Brain microvascular endothelial cell (primary cell): ENCODE data around the gene MTMR12.
"Not testable (repeated sequence)": the region's sequence is repeated elsewhere in the genome, so short reads cannot be mapped to it uniquely, and the experiment has no call there.

Source experiments
- DNase-seq: peaks from one replicate; pipeline ENCODE4 v3.0.0-alpha.2; 2020
- H3K27ac ChIP-seq: fragments of 250-450 bp; sonication (Bioruptor Pico); 2 replicates; pipeline ENCODE4 v1.5.1; 2020; ENCODE audit warnings: mild to moderate bottlenecking, moderate library complexity
- H3K27me3 ChIP-seq: fragments of 250-450 bp; sonication (Bioruptor Pico); replicated peaks from 2 replicates; pipeline ENCODE4 v1.5.1; 2020; ENCODE audit warnings: mild to moderate bottlenecking
- H3K36me3 ChIP-seq: fragments of 250-450 bp; sonication (Bioruptor Pico); replicated peaks from 2 replicates; pipeline ENCODE4 v1.5.1; 2020; ENCODE audit warnings: mild to moderate bottlenecking
- H3K4me3 ChIP-seq: 2 replicates; pipeline ENCODE4 v1.5.1; 2011; ENCODE audit warnings: low read depth, mild to moderate bottlenecking, control low read depth, low read length, moderate library complexity
- in situ Hi-C: cut with HindIII; loops from 2 replicates; pipeline ENCODE4 v1.10.0; 2017; ENCODE audit warnings: low sequenced_read_pairs, low pct_ligation_motif_present
- TF ChIP-seq, protein P1 (sequence below): IDR thresholded peaks from 2 replicates; pipeline ENCODE4 v1.5.1; 2011; ENCODE audit warnings: low read depth, mild to moderate bottlenecking, moderate library complexity, low read length, control low read depth, inconsistent platforms; ENCODE audit errors: missing control alignments

Gene MTMR12

DNA sequence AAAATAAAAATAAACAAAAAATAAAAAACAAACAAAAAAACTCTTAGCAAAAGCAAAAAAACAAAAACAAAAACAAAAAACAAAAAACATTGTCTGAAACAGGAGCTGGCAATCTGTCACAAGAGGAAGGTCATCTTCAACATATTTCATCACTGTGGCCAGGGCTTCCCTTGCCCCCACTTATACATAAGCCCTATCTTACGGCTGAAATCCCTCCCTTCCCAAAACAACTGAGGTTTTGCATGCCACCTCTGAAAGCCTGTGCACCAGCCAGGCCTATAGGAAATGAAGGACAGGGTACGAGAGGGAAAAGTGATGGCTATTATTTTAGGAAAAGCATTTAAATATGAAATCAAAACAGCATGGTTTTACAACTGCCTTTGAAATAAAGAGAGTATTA is 10.8 kb downstream of the MTMR12 start:
- H3K4me3 ChIP-seq, result no peak overlapping the region
- no peak overlapping the region for H3K27ac ChIP-seq
- in situ Hi-C loops, result no loop called here
- DNase-seq, result no peak
- no peaks in the 10 kb centered on the region for H3K36me3 ChIP-seq
- TF ChIP-seq, protein P1, sequence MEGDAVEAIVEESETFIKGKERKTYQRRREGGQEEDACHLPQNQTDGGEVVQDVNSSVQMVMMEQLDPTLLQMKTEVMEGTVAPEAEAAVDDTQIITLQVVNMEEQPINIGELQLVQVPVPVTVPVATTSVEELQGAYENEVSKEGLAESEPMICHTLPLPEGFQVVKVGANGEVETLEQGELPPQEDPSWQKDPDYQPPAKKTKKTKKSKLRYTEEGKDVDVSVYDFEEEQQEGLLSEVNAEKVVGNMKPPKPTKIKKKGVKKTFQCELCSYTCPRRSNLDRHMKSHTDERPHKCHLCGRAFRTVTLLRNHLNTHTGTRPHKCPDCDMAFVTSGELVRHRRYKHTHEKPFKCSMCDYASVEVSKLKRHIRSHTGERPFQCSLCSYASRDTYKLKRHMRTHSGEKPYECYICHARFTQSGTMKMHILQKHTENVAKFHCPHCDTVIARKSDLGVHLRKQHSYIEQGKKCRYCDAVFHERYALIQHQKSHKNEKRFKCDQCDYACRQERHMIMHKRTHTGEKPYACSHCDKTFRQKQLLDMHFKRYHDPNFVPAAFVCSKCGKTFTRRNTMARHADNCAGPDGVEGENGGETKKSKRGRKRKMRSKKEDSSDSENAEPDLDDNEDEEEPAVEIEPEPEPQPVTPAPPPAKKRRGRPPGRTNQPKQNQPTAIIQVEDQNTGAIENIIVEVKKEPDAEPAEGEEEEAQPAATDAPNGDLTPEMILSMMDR, result no peak
- H3K27me3 ChIP-seq, result no peaks in the 10 kb centered on the region

DNA sequence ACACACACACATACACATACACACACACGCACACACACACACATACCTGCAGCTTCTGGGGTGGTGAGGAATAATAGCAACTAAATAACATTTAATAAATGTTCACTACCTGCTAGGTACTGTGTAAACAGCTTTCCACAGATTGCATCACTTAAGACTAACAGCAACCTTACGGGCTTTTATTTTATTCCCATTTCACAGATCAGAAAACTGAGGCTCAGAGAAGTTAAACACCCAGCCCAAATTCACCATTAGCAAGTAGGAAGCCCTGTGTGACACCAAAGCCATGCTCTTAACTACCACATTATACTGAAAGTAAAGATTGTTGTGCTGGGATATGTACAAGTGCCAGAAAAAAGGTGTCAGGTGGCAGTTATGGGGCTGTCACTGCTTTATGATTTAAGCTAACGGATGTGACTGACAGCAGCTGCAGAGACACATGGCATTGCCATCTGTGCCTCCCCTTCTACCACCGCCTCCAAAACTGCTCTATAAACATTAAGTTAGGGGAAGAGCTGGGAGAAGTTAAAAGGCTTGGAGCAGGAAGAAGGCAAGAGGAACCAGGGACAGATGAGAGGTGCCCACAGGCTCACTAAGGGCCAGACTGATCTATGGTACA is 13.6 kb downstream of the MTMR12 start:
- Histone ChIP-seq H3K27me3 (no peaks in the 10 kb centered on the region), H3K4me3 (no peak overlapping the region), H3K36me3 (no peaks in the 10 kb centered on the region), H3K27ac (no peak overlapping the region)
- no peak for DNase-seq
- in situ Hi-C loops, result no loop called here
- TF ChIP-seq, protein P1, result no peak

DNA sequence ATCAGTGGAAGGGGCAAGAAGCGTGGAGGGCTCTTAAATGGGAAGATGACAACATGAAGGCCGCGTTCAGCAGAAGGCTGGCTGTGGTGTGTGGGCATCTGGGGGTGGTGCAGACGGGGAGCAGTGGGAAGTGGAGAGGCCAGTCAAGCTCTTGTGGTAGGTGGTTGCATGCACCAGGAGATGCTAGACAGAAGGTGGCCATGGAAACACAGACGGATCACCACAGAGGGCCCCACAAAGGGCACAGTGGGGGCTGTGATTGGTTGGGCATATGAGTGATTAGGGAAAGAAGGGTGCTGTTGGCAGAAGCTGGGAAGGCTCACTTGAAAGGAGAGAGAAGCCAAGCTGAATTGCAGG is 14.7 kb downstream of the MTMR12 start:
- H3K36me3 ChIP-seq, result no peaks in the 10 kb centered on the region
- TF ChIP-seq, protein P1, result no peak
- no peak overlapping the region for H3K27ac ChIP-seq
- H3K4me3 ChIP-seq, result no peak overlapping the region
- no peak for DNase-seq
- no peaks in the 10 kb centered on the region for H3K27me3 ChIP-seq
- in situ Hi-C loops, result no loop called here

DNA sequence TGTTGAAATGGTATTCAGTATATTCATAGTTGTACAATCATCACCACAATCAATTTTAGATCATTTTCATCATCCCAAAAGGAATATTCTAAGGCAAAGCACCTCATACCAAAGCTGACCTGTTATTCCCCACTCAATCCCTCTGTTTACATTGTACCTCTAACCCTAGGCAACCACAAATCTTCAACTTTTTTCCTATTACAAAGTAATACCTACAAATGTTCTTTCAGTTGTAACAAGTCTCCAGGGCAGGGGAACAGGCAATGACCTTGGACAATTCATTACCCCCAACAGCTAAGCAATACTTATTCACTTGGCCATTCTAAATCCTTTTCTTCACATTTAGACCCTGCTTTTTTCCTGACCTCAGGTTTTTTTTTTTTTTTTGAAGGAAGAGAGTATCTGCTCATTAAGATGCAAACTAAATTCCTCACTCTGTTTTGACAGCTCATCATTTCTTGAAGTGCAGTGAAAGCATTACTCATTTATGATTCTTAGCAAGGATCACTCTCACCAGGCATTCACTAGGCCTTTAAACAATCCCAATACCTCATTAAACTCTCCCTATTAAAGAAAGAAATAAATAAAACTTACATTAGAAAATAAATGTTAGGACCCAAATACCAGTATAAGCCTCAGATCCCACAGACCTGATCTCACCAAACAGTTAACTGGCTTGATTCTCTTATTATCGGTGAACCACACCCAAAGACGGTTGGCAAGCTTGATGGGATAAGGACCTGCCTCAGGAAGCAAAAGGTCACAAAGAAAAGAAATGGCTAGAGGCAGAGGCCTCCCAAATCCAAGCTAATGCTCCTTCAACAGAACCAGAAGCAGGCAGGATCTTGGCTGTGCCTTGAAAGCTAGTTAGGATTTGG is 15.3 kb downstream of the MTMR12 start:
- no peak for DNase-seq
- no peak overlapping the region for H3K4me3 ChIP-seq
- no peaks in the 10 kb centered on the region for H3K27me3 ChIP-seq
- TF ChIP-seq, protein P1, result no peak
- H3K36me3 ChIP-seq, result no peaks in the 10 kb centered on the region
- H3K27ac ChIP-seq, result no peak overlapping the region
- in situ Hi-C loops, result no loop called here

DNA sequence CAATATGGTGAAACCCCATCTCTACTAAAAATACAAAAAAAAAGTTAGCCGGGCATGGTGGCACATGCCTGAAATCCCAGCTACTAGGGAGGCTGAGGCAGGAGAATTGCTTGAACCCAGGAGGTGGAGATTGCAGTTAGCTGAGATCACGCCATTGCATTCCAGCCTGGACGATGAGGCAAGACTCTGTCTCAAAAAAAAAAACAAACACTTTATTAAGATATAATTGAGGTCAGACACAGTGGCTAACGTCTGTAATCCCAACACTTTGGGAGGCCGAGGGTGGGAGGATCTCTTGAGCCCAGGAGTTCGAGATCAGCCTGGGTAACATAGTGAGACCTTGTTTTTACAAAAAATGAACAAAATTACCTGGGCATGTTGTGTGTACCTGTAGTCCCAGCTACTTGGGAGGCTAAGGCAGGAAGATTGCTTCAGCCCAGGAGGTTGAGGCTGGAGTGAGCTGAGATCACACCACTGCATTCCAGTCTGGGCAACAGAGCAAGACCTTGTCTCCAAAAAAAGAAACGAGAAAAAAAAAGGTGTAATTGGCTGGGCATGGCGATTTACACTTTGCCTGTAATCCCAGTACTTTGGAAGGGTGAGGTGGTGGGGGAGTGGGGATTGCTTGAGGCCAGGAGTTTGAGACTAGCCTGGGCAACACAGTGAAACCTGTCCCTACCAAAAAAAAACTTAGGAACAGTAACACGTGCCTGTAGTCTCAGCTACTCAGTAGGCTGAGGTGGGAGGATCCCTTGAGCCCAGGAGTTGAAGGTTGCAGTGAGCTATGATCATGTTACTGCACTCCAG is 16.6 kb downstream of the MTMR12 start:
- H3K27me3 ChIP-seq, H3K36me3 ChIP-seq, H3K4me3 ChIP-seq, H3K27ac ChIP-seq, in situ Hi-C loops, DNase-seq: not testable (repeated sequence)

DNA sequence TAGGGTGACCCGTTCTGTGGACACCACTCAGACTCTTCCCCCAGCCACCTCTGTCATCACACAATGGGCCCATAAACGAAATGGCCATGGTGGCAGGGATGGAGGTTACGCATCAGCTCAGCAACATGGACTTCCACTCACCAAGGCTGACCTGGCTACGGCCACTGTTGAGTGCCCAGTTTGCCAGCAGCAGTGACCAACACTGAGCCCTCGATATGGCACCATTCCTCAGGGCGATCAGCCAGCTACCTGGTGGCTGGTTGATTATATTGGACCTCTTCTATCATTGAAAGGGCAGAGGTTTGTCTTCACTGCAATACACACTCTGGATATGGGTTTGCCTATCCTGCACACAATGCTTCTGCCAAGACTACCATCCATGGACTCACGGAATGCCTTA is 21.1 kb downstream of the MTMR12 start:
- Histone ChIP-seq H3K27ac (no peak overlapping the region), H3K4me3 (no peak overlapping the region), H3K27me3 (no peaks in the 10 kb centered on the region), H3K36me3 (no peaks in the 10 kb centered on the region)
- no peak for DNase-seq
- TF ChIP-seq, protein P1, result no peak
- in situ Hi-C loops, result no loop called here
